ENCODE data around the gene TEX264. TPM values are rescaled to one million over a fixed set of nuclear protein-coding genes. Genes with fewer than 3 reads are reported as not detected.

TEX264 gene
- total and polyA plus RNA-seq, 3 donors from 2014 or later: 241 to 252 (median 251) TPM

- H3K27me3 ChIP-seq: no peaks in the 10 kb centered on the region
- peaks cover 28% of the 10 kb centered on the region for H3K4me1 ChIP-seq
- no peak for TF ChIP-seq POLR2A (IDR thresholded peaks at IDR 0.05)
- TF ChIP-seq CTCF (IDR thresholded peaks at IDR 0.05): no peak
- H3K4me3 ChIP-seq: no peak overlapping the region
- H3K27ac ChIP-seq: no peak overlapping the region
- DNase-seq: no peak
- no peaks in the 10 kb centered on the region for H3K9me3 ChIP-seq
- 80 to 100% methylated on average over 1 of the region's 1 CpG for WGBS, 2 donors
- intact Hi-C loops (cut with DNase I; ENCODE audit: low total_unique reads): no loop called here
- no peaks in the 10 kb centered on the region for H3K36me3 ChIP-seq (ENCODE audit: low read depth, missing control alignments)
Observed at GRCh38 chr3:51678186-51678585, 7.1 kb downstream of the TEX264 start.

GRCh38 chr3:51678641-51679040 is 7.6 kb downstream of the TEX264 start:
- 81 to 92% methylated on average over 2 of the region's 2 CpGs for WGBS, 2 donors
- TF ChIP-seq POLR2A (IDR thresholded peaks at IDR 0.05) (no peak), CTCF (IDR thresholded peaks at IDR 0.05) (no peak)
- intact Hi-C loops (cut with DNase I; ENCODE audit: low total_unique reads): no loop called here

GRCh38 chr3:51679318-51679717 is 8.3 kb downstream of the TEX264 start:
- DNase-seq: no peak
- Histone ChIP-seq H3K9me3 (no peaks in the 10 kb centered on the region), H3K36me3 (ENCODE audit: low read depth, missing control alignments) (no peaks in the 10 kb centered on the region), H3K4me1 (peaks cover 21% of the 10 kb centered on the region), H3K4me3 (no peak overlapping the region), H3K27me3 (no peaks in the 10 kb centered on the region), H3K27ac (no peak overlapping the region)
- intact Hi-C loops (cut with DNase I; ENCODE audit: low total_unique reads): no loop called here
- TF ChIP-seq POLR2A (IDR thresholded peaks at IDR 0.05) (no peak), CTCF (IDR thresholded peaks at IDR 0.05) (no peak)
- 85 to 94% methylated on average over 4 of the region's 4 CpGs for WGBS, 2 donors

More at GRCh38 chr3:51678641-51679040, 7.6 kb downstream of the TEX264 start:
- no peaks in the 10 kb centered on the region for H3K36me3 ChIP-seq (ENCODE audit: low read depth, missing control alignments)
- H3K27ac ChIP-seq: no peak overlapping the region
- no peak overlapping the region for H3K4me3 ChIP-seq
- no peaks in the 10 kb centered on the region for H3K9me3 ChIP-seq
- DNase-seq: no peak
- peaks cover 23% of the 10 kb centered on the region for H3K4me1 ChIP-seq
- H3K27me3 ChIP-seq: no peaks in the 10 kb centered on the region

- H3K9me3 ChIP-seq: no peaks in the 10 kb centered on the region
- peaks cover 21% of the 10 kb centered on the region for H3K4me1 ChIP-seq
- H3K36me3 ChIP-seq (ENCODE audit: low read depth, missing control alignments): no peaks in the 10 kb centered on the region
- WGBS, 2 donors: 76 to 79% methylated on average over 7 of the region's 7 CpGs
- H3K4me3 ChIP-seq: no peak overlapping the region
- intact Hi-C loops (cut with DNase I; ENCODE audit: low total_unique reads): no loop called here
- H3K27me3 ChIP-seq: no peaks in the 10 kb centered on the region
- DNase-seq: no peak
- TF ChIP-seq POLR2A (IDR thresholded peaks at IDR 0.05) (no peak), CTCF (IDR thresholded peaks at IDR 0.05) (no peak)
- H3K27ac ChIP-seq: no peak overlapping the region
Observed at GRCh38 chr3:51679777-51680176, 8.7 kb downstream of the TEX264 start.

GRCh38 chr3:51680196-51680595 is 9.1 kb downstream of the TEX264 start:
- no peak for DNase-seq
- Histone ChIP-seq H3K36me3 (ENCODE audit: low read depth, missing control alignments) (no peaks in the 10 kb centered on the region), H3K9me3 (no peaks in the 10 kb centered on the region), H3K4me1 (peaks cover 21% of the 10 kb centered on the region), H3K27ac (no peak overlapping the region), H3K27me3 (no peaks in the 10 kb centered on the region), H3K4me3 (no peak overlapping the region)
- TF ChIP-seq POLR2A (IDR thresholded peaks at IDR 0.05) (no peak), CTCF (IDR thresholded peaks at IDR 0.05) (no peak)
- intact Hi-C loops (cut with DNase I; ENCODE audit: low total_unique reads): no loop called here
- WGBS, 2 donors: 76% methylated on average over 6 of the region's 6 CpGs; no CpG with 5 or more reads in 1 of the 2 donors
